MM.1S (cell line): ENCODE measurements around the gene ACE.

ENCODE experiments used
- DNase-seq: peaks from one replicate; pipeline ENCODE4 v3.0.0-alpha.2; 2015
- H2AFZ ChIP-seq: fragments of 300-600 bp; sonication (generic); 2 replicates; pipeline ENCODE4 v1.6.0; 2016; ENCODE audit warnings: antibody characterized with exemption, low read length
- H3F3A ChIP-seq: fragments of 300-600 bp; sonication (generic); 2 replicates; pipeline ENCODE4 v1.6.1; 2016; ENCODE audit warnings: mild to moderate bottlenecking, antibody characterized with exemption, low read length, moderate library complexity, mixed read lengths; ENCODE audit not compliant: insufficient read depth
- H3K27ac ChIP-seq: fragments of 300-600 bp; sonication (generic); 2 replicates; pipeline ENCODE4 v1.5.1; 2016; ENCODE audit warnings: mild to moderate bottlenecking, low read length
- H3K27me3 ChIP-seq: fragments of 300-600 bp; sonication (generic); replicated peaks from 2 replicates; pipeline ENCODE4 v1.6.0; 2016; ENCODE audit warnings: low read length; ENCODE audit not compliant: insufficient read depth
- H3K36me3 ChIP-seq: fragments of 300-600 bp; sonication (generic); replicated peaks from 2 replicates; pipeline ENCODE4 v1.6.1; 2016; ENCODE audit warnings: mild to moderate bottlenecking, low read length, mixed read lengths; ENCODE audit not compliant: insufficient read depth
- H3K4me1 ChIP-seq: fragments of 300-600 bp; sonication (generic); 2 replicates; pipeline ENCODE4 v1.6.1; 2016; ENCODE audit warnings: low read length, mixed read lengths
- H3K4me2 ChIP-seq: fragments of 300-600 bp; sonication (generic); 2 replicates; pipeline ENCODE4 v1.6.0; 2016; ENCODE audit warnings: low read depth, low read length
- H3K4me3 ChIP-seq: fragments of 300-600 bp; sonication (generic); 2 replicates; pipeline ENCODE4 v1.5.1; 2016; ENCODE audit warnings: low read length, mixed read lengths
- H3K79me2 ChIP-seq: fragments of 300-600 bp; sonication (generic); 2 replicates; pipeline ENCODE4 v1.6.1; 2016; ENCODE audit warnings: mixed run types, low read length, mixed read lengths
- H3K9ac ChIP-seq: fragments of 300-600 bp; sonication (generic); 2 replicates; pipeline ENCODE4 v1.6.1; 2016; ENCODE audit warnings: low read length, mixed read lengths
- H3K9me2 ChIP-seq: fragments of 300-600 bp; sonication (generic); replicated peaks from 2 replicates; pipeline ENCODE4 v1.6.1; 2016; ENCODE audit warnings: mild to moderate bottlenecking, low read length, mixed read lengths; ENCODE audit not compliant: insufficient read depth
- H3K9me3 ChIP-seq: fragments of 300-600 bp; sonication (generic); replicated peaks from 2 replicates; pipeline ENCODE4 v1.6.1; 2016; ENCODE audit warnings: mild to moderate bottlenecking, low read length, mixed read lengths; ENCODE audit not compliant: insufficient read depth
- H4K20me1 ChIP-seq: fragments of 300-600 bp; sonication (generic); 2 replicates; pipeline ENCODE4 v1.6.1; 2016; ENCODE audit warnings: mild to moderate bottlenecking, low read length, moderate library complexity, mixed read lengths; ENCODE audit not compliant: insufficient read depth
- CTCF ChIP-seq: fragments of 300-600 bp; sonication (generic); IDR thresholded peaks from 2 replicates; pipeline ENCODE4 v1.5.1; 2016; ENCODE audit warnings: antibody characterized with exemption, low read length, mixed read lengths
- EZH2 ChIP-seq: fragments of 300-600 bp; sonication (generic); optimal IDR thresholded peaks from 2 replicates; pipeline ENCODE3; 2017; ENCODE audit warnings: low read depth, mild to moderate bottlenecking, antibody characterized with exemption, low read length, mixed read lengths
- EZH2phosphoT487 ChIP-seq: fragments of 300-600 bp; sonication (generic); IDR thresholded peaks from 2 replicates; pipeline ENCODE4 v1.6.1; 2018; ENCODE audit warnings: antibody characterized with exemption, low read length

Gene ACE

GRCh38 chr17:63476854-63477479 lies at the start of gene ACE:
Gene ACE (plus strand): TSS chr17:63477061. CDS start chr17:63477095, 34 bp downstream.
- peak within 1 kb of the TSS; percentile 31; the same call in 1 of the 2 replicates for H3K4me3 ChIP-seq
- 0 out of 2 replicates have a peak, but pooled peaks cover 4% of the 10 kb centered on the region for H3K4me1 ChIP-seq
- no peaks in the 10 kb centered on the region for H3K9me2 ChIP-seq
- no peaks in the 10 kb centered on the region for H3K79me2 ChIP-seq
- no peaks in the 10 kb centered on the region for H4K20me1 ChIP-seq
- no peaks in the 10 kb centered on the region for H3F3A ChIP-seq
- H2AFZ ChIP-seq: no peak within 1 kb of the TSS
- no peak within 1 kb of the TSS for H3K27ac ChIP-seq
- H3K9ac ChIP-seq: no peak within 1 kb of the TSS
- DNase-seq: peak; percentile 61
- H3K27me3 ChIP-seq: peaks cover 77% of the 10 kb centered on the region
- H3K4me2 ChIP-seq: peak within 1 kb of the TSS; percentile 48; the same call in 1 of the 2 replicates
- H3K9me3 ChIP-seq: no peaks in the 10 kb centered on the region
- no peaks in the 10 kb centered on the region for H3K36me3 ChIP-seq
- TF ChIP-seq EZH2: no peak
- TF ChIP-seq EZH2phosphoT487: no peak
- TF ChIP-seq CTCF: no peak

DNA sequence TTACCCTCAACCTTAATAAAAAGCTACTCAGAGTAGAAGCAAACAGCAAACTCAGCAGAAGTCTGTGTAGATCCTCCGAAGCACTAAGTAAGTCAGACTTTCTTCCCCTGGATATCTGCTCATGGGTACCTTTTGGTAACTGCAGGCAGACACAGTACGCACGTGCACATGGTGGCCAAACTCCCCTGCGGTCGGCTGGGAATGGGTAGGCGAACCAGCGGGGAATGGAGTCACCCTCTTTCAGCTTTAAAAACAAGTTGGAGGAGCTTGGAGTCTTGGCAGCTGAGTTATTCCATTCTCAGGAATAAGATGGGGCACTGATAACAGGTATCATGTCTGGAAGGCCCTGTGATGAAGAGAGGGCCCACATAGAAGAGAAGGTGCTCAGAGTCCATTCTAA lies 47.1 kb upstream of the ACE start:
- H3K79me2 ChIP-seq: no peaks in the 10 kb centered on the region
- H3K27ac ChIP-seq: no peak overlapping the region
- no peak for DNase-seq
- H3K9ac ChIP-seq: no peak overlapping the region
- H3K9me2 ChIP-seq: no peaks in the 10 kb centered on the region
- H2AFZ ChIP-seq: no peak overlapping the region
- no peak overlapping the region for H3K4me2 ChIP-seq
- H3F3A ChIP-seq: no peaks in the 10 kb centered on the region
- H3K9me3 ChIP-seq: no peaks in the 10 kb centered on the region
- no peaks in the 10 kb centered on the region for H3K36me3 ChIP-seq
- H3K4me1 ChIP-seq: no peaks in the 10 kb centered on the region
- no peaks in the 10 kb centered on the region for H4K20me1 ChIP-seq
- no peak overlapping the region for H3K4me3 ChIP-seq
- H3K27me3 ChIP-seq: no peaks in the 10 kb centered on the region
- no peak for TF ChIP-seq CTCF
- TF ChIP-seq EZH2phosphoT487: no peak
- TF ChIP-seq EZH2: no peak

DNA sequence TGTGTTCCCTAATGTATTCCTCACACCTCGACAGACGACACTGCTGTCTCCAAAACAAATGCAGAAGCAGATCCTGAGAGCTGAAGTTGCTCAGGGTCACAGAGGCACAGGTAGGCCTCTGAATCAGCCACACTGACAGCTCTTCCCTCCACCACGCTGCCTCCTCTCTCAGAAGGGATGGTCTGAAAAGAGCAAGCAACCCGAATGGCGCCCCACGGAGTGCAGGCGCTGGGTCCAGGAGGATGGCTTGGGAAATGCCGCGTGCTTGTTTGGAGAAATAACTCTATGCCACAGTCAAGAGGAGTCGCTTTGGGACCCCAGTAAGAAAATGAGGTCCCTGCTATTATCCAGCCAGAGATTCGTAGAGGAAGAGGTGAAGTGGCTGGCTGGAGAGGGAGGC lies 46.6 kb upstream of the ACE start:
- H3K9ac ChIP-seq: no peak overlapping the region

More for the DNA sequence above, 46.6 kb upstream of the ACE start:
- TF ChIP-seq EZH2phosphoT487 (no peak), CTCF (no peak), EZH2 (no peak)
- H3K27me3 ChIP-seq: no peaks in the 10 kb centered on the region
- no peaks in the 10 kb centered on the region for H4K20me1 ChIP-seq
- no peak overlapping the region for H3K4me2 ChIP-seq
- H2AFZ ChIP-seq: no peak overlapping the region
- no peaks in the 10 kb centered on the region for H3K4me1 ChIP-seq
- H3K36me3 ChIP-seq: no peaks in the 10 kb centered on the region
- no peak for DNase-seq
- H3F3A ChIP-seq: no peaks in the 10 kb centered on the region
- H3K9me3 ChIP-seq: no peaks in the 10 kb centered on the region
- H3K79me2 ChIP-seq: no peaks in the 10 kb centered on the region
- H3K27ac ChIP-seq: no peak overlapping the region
- H3K9me2 ChIP-seq: no peaks in the 10 kb centered on the region
- H3K4me3 ChIP-seq: no peak overlapping the region
